K562 (cell line): ENCODE data around the gene TMEM120A. TPM values are rescaled to one million over a fixed set of nuclear protein-coding genes. Genes with fewer than 3 reads are reported as not detected.
A peak's percentile ranks its signal among the peaks of the same experiment; 100 is the strongest.

Experiments used
- BCOR ChIP-seq: fragments of 450-650 bp; IDR thresholded peaks from 2 replicates; pipeline ENCODE4 v1.6.1; 2016
- DMBX1 ChIP-seq: fragments of 250-450 bp; sonication (Bioruptor Pico); IDR thresholded peaks from 2 replicates; pipeline ENCODE4 v1.8.0; 2022; ENCODE audit warnings: inconsistent platforms, mild to moderate bottlenecking, moderate library complexity, borderline replicate concordance
- GATA2 ChIP-seq: sonication (generic); formaldehyde crosslinking; IDR thresholded peaks from 2 replicates; pipeline ENCODE4 v1.4.0; 2020; ENCODE audit warnings: mild to moderate bottlenecking, missing genetic modification reagents
- GTF2A2 ChIP-seq: IDR thresholded peaks from 2 replicates; pipeline ENCODE4 v1.6.1; 2016; ENCODE audit warnings: mild to moderate bottlenecking, missing genetic modification characterization, missing compliant biosample characterization
- JUN ChIP-seq, 2 experiments: sonication (generic) in 1 of 2; formaldehyde crosslinking in 1 of 2; IDR thresholded peaks; 2 replicates each; pipeline versions ENCODE4 v1.6.1 to v1.8.0; 2012 to 2022; ENCODE audit warnings: borderline replicate concordance in 2 of 2, mild to moderate bottlenecking in 2 of 2, improper control_type of control experiment in 1 of 2, low read depth in 1 of 2, low read length in 1 of 2, missing genetic modification reagents in 1 of 2
- KLF10 ChIP-seq: fragments of 250-450 bp; sonication (Bioruptor Pico); IDR thresholded peaks from 2 replicates; pipeline ENCODE4 v1.6.1; 2021; ENCODE audit warnings: matching md5 sums
- LARP7 ChIP-seq: fragments of 450-650 bp; IDR thresholded peaks from 2 replicates; pipeline ENCODE4 v1.6.1; 2016
- MAFF ChIP-seq: IDR thresholded peaks from 2 replicates; pipeline ENCODE4 v1.6.1; 2012; ENCODE audit warnings: low read length, improper control_type of control experiment
- NFATC3 ChIP-seq: fragments of 450-650 bp; IDR thresholded peaks from 2 replicates; pipeline ENCODE4 v1.6.1; 2017; ENCODE audit warnings: mild to moderate bottlenecking
- RBM34 ChIP-seq: fragments of 200-400 bp; formaldehyde crosslinking; IDR thresholded peaks from 2 replicates; pipeline ENCODE4 v1.6.1; 2018; ENCODE audit warnings: low read length, borderline replicate concordance; ENCODE audit not compliant: insufficient read depth
- RBM39 ChIP-seq: fragments of 200-400 bp; formaldehyde crosslinking; optimal IDR thresholded peaks from 2 replicates; pipeline ENCODE3; 2018; ENCODE audit warnings: low read depth, low read length
- RUNX1 ChIP-seq: sonication (generic); IDR thresholded peaks from 2 replicates; pipeline ENCODE4 v1.6.1; 2016; ENCODE audit warnings: antibody characterized with exemption, low read depth
- SNRNP70 ChIP-seq: fragments of 200-400 bp; formaldehyde crosslinking; optimal IDR thresholded peaks from 2 replicates; pipeline ENCODE3; 2017; ENCODE audit warnings: low read depth, low read length
- SREBF1 ChIP-seq: fragments of 150-350 bp; IDR thresholded peaks from 2 replicates; pipeline ENCODE4 v1.6.1; 2014; ENCODE audit warnings: antibody characterized with exemption, low read depth, low read length, borderline replicate concordance
- TOE1 ChIP-seq, 2 experiments: fragments of 450-650 bp in 1 of 2; sonication (generic) in 1 of 2; formaldehyde crosslinking in 1 of 2; IDR thresholded peaks; 2 replicates each; pipeline versions ENCODE4 v1.7.1 to v1.8.0; 2016 to 2022; ENCODE audit warnings: borderline replicate concordance in 2 of 2, mild to moderate bottlenecking in 2 of 2, antibody characterized with exemption in 1 of 2, inconsistent platforms in 1 of 2, low read depth in 1 of 2, missing genetic modification reagents in 1 of 2, moderate library complexity in 1 of 2
- ZFP1 ChIP-seq: fragments of 450-650 bp; formaldehyde crosslinking; IDR thresholded peaks from 2 replicates; pipeline ENCODE4 v1.4.0; 2020; ENCODE audit warnings: mild to moderate bottlenecking, mixed read lengths
- ZFP30 ChIP-seq: fragments of 250-450 bp; sonication (Bioruptor Pico); IDR thresholded peaks from 2 replicates; pipeline ENCODE4 v1.8.0; 2022; ENCODE audit warnings: moderate library complexity, mild to moderate bottlenecking, inconsistent platforms, borderline replicate concordance
- ZNF232 ChIP-seq: sonication (generic); formaldehyde crosslinking; IDR thresholded peaks from 2 replicates; pipeline ENCODE4 v1.8.0; 2022; ENCODE audit warnings: mild to moderate bottlenecking, missing genetic modification reagents
- polyA plus RNA-seq, 8 experiments: library from polyadenylated mRNA; depleted of rRNA in 4 of 8; stranded (reverse) in 5 of 8; unstranded in 3 of 8; fragments of >200 nt; fragmentation: Nextera tagmentation in 2 of 8; fragmentation: Illumina TruSeq in 1 of 8; extraction: Ambion mirVana in 2 of 8; extraction: Trizol in 1 of 8; gene quantifications; 2 replicates each; pipeline versions ENCODE4 v1.2.1 to v1.2.3, GENCODE V29; 2011 to 2014; ENCODE audit warnings: inconsistent platforms in 1 of 8, missing spikeins in 1 of 8
- total RNA-seq, 7 experiments: library from RNA; depleted of rRNA in 6 of 7; stranded (reverse); fragments of >200 nt in 6 of 7; fragmentation: Illumina TruSeq in 2 of 7; extraction: Trizol in 2 of 7; gene quantifications; 2 replicates each; pipeline versions ENCODE4 v1.2.1 to v1.2.3, GENCODE V29; 2011 to 2021; ENCODE audit warnings: low replicate concordance in 1 of 7
- TF ChIP-seq, protein P1 (sequence below): fragments of 250-450 bp; sonication (Bioruptor Pico); IDR thresholded peaks from 2 replicates; pipeline ENCODE4 v1.4.0; 2020; ENCODE audit warnings: borderline replicate concordance
- TF ChIP-seq, protein P2 (sequence below): fragments of 450-650 bp; IDR thresholded peaks from 2 replicates; pipeline ENCODE4 v1.6.1; 2016
- TF ChIP-seq, protein P3 (sequence below): conservative IDR thresholded peaks from 2 replicates; pipeline ENCODE4 v1.6.1; 2011; ENCODE audit warnings: low read depth, mild to moderate bottlenecking, low read length; ENCODE audit not compliant: control insufficient read depth
- TF ChIP-seq, protein P4 (sequence below): fragments of 450-650 bp; IDR thresholded peaks from 2 replicates; pipeline ENCODE4 v1.6.1; 2014; ENCODE audit warnings: low read depth, mild to moderate bottlenecking, moderate library complexity, borderline replicate concordance

The TMEM120A gene
- total and polyA plus RNA-seq, 9 of the 15 experiments (the other 6 are each of a cell fraction or from before 2014, with no cell fraction given): 2.3 to 90.2 (median 22.9) TPM

DNA sequence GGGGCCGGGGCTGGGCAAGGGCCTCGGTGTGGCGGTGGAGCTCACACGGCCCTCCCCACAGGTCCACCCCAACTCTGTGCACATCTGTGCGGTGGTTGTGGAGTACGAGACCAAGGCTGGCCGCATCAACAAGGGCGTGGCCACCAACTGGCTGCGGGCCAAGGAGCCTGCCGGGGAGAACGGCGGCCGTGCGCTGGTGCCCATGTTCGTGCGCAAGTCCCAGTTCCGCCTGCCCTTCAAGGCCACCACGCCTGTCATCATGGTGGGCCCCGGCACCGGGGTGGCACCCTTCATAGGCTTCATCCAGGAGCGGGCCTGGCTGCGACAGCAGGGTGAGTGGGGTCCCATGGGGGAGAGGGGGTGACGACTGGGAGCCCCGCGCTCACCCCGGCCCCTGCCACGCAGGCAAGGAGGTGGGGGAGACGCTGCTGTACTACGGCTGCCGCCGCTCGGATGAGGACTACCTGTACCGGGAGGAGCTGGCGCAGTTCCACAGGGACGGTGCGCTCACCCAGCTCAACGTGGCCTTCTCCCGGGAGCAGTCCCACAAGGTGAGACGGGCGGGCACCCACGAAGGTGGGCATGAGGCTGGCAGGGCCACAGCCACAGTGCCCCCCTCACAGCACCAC is 8.8 kb downstream of the TMEM120A start (continued):
- TF ChIP-seq DMBX1: no peak
- no peak for TF ChIP-seq GTF2A2 (tag)
- 0 out of 2 replicates have a peak, but pooled peaks have one; percentile 14 for TF ChIP-seq GATA2 (CRISPR knock-in tag)
- TF ChIP-seq ZFP30: no peak
- no peak for TF ChIP-seq RBM39
- TF ChIP-seq RBM34: no peak
- no peak for TF ChIP-seq RUNX1
- TF ChIP-seq ZFP1 (CRISPR knock-in tag): no peak
- TF ChIP-seq KLF10 (CRISPR knock-in tag): no peak
- no peak for TF ChIP-seq SNRNP70
- TF ChIP-seq SREBF1: no peak
- no peak for TF ChIP-seq ZNF232
- no peak for TF ChIP-seq JUN (IDR thresholded peaks at IDR 0.05; ENCODE audit: borderline replicate concordance, low read depth, low read length)
- no peak for TF ChIP-seq JUN (CRISPR knock-in tag; IDR thresholded peaks at IDR 0.05; ENCODE audit: borderline replicate concordance)
- TF ChIP-seq BCOR: no peak
- TF ChIP-seq, protein P1, sequence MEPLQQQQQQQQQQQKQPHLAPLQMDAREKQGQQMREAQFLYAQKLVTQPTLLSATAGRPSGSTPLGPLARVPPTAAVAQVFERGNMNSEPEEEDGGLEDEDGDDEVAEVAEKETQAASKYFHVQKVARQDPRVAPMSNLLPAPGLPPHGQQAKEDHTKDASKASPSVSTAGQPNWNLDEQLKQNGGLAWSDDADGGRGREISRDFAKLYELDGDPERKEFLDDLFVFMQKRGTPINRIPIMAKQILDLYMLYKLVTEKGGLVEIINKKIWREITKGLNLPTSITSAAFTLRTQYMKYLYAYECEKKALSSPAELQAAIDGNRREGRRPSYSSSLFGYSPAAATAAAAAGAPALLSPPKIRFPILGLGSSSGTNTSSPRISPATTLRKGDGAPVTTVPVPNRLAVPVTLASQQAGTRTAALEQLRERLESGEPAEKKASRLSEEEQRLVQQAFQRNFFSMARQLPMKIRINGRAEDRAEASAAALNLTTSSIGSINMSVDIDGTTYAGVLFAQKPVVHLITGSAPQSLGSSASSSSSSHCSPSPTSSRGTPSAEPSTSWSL (CRISPR knock-in tag): no peak
- TF ChIP-seq, protein P2, sequence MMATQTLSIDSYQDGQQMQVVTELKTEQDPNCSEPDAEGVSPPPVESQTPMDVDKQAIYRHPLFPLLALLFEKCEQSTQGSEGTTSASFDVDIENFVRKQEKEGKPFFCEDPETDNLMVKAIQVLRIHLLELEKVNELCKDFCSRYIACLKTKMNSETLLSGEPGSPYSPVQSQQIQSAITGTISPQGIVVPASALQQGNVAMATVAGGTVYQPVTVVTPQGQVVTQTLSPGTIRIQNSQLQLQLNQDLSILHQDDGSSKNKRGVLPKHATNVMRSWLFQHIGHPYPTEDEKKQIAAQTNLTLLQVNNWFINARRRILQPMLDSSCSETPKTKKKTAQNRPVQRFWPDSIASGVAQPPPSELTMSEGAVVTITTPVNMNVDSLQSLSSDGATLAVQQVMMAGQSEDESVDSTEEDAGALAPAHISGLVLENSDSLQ: no peak
- TF ChIP-seq, protein P3, sequence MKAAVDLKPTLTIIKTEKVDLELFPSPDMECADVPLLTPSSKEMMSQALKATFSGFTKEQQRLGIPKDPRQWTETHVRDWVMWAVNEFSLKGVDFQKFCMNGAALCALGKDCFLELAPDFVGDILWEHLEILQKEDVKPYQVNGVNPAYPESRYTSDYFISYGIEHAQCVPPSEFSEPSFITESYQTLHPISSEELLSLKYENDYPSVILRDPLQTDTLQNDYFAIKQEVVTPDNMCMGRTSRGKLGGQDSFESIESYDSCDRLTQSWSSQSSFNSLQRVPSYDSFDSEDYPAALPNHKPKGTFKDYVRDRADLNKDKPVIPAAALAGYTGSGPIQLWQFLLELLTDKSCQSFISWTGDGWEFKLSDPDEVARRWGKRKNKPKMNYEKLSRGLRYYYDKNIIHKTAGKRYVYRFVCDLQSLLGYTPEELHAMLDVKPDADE: no peak
- TF ChIP-seq TOE1 (IDR thresholded peaks at IDR 0.05; ENCODE audit: borderline replicate concordance): no peak
- TF ChIP-seq TOE1 (CRISPR knock-in tag; IDR thresholded peaks at IDR 0.05; ENCODE audit: borderline replicate concordance, low read depth): no peak
- TF ChIP-seq, protein P4, sequence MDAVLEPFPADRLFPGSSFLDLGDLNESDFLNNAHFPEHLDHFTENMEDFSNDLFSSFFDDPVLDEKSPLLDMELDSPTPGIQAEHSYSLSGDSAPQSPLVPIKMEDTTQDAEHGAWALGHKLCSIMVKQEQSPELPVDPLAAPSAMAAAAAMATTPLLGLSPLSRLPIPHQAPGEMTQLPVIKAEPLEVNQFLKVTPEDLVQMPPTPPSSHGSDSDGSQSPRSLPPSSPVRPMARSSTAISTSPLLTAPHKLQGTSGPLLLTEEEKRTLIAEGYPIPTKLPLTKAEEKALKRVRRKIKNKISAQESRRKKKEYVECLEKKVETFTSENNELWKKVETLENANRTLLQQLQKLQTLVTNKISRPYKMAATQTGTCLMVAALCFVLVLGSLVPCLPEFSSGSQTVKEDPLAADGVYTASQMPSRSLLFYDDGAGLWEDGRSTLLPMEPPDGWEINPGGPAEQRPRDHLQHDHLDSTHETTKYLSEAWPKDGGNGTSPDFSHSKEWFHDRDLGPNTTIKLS: no peak
- no peak for TF ChIP-seq LARP7
- TF ChIP-seq MAFF: no peak
- no peak for TF ChIP-seq NFATC3
